GM18909 (cell line): ENCODE results near the gene KIF4A.
"Not testable (repeated sequence)": the region's sequence is repeated elsewhere in the genome, so short reads cannot be mapped to it uniquely, and the experiment has no call there.

Experiments
- ATAC-seq: cut with Tn5 transposase; IDR thresholded peaks from one replicate; pipeline ENCODE4 v1.9.1; 2021; ENCODE audit warnings: mild to moderate bottlenecking; ENCODE audit not compliant: unreplicated experiment, poor library complexity

Gene KIF4A

GRCh38 chrX:70289168-70289792 lies 624 bp upstream of the KIF4A start:
- no peak for ATAC-seq

DNA sequence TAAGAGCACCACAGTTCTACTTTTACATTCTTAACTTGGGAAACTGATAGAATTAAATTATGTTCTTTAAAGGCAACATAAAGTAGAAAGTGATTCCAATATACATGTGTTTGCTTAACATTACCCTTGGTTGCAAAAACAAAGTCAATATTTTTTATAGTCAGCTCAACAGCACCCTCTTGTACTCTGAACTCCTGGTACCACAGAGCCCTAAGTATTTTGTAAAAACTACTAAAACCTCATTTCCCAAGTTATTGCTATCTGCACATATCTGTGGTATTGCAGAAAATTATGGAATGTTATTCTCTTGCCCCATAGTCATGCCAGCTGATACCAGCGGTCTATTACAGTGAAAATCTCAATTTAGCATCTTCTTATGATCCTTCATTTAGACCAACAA lies 2.9 kb downstream of the KIF4A start:
- ATAC-seq, result no peak

DNA sequence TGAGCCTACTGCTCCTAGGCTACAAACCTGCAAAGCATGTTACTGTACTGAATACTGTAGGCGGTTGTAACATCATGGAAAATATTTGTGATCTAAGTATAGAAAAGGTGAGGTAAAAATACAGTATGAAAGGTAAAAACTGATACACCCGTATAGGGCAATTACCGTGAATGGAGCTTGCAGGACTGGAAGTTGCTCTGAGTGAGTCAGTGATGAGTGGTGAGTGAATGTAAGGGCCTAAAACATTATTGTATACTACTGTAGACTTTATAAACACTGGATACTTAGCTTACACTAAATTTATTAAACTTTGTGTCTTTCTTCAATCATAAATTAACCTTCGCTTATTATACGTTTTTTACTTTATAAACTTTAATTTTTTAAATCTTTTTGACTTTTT lies 3.7 kb downstream of the KIF4A start:
- no peak for ATAC-seq

- ATAC-seq, result no peak
Observed at GRCh38 chrX:70301716-70302115, 11.8 kb downstream of the KIF4A start.

DNA sequence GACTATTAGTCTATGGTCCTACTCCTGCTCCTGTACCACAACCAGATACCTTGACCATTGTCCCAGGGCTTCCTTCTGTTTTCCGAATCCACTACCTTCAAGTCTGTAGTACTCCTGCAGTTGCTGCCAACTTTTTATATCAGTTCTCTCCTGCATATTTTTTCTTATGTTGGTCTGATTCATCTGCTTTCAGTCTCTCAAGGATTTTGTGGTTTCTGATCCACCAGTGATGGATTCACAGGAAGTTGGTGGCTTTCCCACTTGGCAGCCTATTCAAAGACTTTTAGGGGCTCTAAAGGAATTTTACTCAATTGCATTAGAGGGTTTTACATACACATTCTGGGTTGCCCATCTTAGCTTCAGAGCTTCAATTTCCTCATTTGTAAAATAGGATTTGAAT lies 23.6 kb downstream of the KIF4A start:
- ATAC-seq, result no peak

GRCh38 chrX:70322784-70323183 lies 32.9 kb downstream of the KIF4A start:
- ATAC-seq, result no peak

DNA sequence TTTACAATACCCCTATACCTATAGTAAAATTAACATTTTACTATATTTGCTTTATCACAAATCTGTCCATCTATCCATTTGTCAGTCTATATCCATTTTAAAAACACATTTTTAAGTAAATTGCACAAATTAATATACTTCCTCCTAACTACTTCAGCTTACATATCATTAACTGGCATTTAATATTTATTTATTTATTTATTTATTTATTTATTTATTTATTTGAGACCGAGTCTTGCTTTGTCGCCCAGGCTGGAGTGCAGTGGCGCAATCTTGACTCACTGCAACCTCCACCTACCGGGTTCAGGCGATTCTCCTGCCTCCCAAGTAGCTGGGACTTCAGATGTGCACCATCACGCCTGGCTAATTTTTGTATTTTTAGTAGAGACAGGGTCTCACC lies 33.7 kb downstream of the KIF4A start:
- ATAC-seq, result not testable (repeated sequence)

DNA sequence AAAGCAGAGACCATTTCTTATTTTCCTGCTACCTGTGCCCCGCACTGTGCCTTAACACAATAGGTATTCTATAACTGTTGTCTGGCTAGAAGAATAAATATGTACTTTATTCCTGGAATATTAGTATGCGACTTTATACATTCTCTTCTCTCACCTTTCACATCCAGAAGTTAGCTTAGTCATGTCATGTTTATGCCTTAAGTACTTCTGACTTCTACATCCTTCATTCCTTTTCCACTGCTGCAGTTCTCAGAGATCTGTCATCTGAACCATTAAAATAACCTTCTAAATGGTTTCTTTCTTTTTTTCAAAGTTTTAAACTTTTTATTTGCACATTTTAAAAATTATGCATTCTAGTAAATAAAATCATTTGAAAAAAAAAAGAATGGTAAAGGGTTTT lies 34.4 kb downstream of the KIF4A start:
- no peak for ATAC-seq

DNA sequence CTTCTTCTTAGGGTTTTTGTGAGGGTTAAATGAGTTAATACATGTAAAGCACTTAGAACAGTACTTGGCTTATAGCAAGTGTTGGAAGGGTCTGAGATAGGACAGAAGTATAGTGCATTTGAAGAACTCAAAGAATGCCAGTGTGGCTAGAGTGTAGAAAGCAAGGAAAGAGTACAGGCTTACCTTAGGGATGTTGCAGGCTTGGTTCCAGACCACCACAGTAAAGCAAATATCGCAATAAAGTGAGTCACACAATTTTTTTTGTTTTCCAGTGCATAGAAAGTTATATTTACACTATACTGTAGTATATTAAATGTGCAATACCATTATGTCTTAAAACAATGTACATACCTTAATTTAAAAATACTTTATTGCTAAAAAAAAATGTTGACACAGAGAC lies 41.3 kb downstream of the KIF4A start:
- ATAC-seq, result no peak

GRCh38 chrX:70332600-70332999 lies 42.7 kb downstream of the KIF4A start:
- ATAC-seq, result no peak

DNA sequence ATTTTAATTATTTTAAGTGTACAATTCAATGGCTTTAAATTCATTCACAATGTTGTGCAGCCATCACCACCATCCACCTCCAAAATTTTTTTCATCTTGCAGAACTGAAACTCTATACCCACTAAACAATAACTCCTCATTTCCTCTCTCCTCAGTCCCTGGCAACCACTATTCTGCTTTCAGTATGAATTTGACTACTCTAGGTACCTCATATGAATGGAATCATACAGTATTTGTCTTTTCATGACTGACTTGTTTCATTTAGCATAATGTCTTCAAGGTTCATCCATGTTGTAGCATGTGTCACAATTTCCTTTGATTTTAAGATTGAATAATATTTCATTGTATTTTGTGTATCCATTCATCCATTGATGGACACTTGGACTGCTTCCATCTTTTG lies 46.9 kb downstream of the KIF4A start:
- peak; percentile 100 for ATAC-seq

DNA sequence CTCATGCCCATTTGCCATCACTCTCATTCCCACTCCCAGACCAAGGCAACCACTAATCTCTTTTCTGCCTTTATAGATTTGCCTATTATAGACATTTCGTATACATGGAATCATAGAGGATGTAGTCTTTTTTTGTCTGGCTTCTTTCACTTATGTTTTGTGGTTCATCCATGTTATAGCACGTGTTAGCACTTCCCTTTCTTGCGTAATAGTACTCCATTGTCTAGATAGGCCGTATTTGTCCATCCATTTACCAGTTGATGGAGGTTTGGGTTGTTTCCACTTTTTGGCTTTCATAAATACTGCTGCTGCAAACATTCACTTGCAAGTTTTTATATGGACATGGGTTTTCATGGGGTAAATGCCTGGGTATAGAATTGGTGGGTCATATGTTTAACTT lies 48.4 kb downstream of the KIF4A start:
- ATAC-seq, result no peak

DNA sequence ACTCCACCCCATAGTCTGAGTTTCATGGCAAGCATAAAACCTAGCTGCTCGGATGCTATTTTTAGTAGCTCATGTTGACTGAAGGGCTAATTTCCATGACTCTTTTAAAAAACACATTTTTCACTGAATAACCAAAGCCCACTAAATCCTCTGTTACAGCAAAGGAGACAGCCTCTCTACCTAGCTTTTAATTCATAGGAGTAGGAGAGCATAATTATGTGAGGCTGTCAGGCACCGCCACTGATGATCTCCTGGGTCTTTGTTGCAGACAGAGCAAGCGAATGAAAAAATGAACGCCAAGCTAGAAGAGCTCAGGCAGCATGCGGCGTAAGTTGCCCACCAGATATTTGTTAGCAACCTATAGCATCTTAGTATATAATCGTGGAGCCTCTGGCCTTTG lies 53.5 kb downstream of the KIF4A start:
- no peak for ATAC-seq

DNA sequence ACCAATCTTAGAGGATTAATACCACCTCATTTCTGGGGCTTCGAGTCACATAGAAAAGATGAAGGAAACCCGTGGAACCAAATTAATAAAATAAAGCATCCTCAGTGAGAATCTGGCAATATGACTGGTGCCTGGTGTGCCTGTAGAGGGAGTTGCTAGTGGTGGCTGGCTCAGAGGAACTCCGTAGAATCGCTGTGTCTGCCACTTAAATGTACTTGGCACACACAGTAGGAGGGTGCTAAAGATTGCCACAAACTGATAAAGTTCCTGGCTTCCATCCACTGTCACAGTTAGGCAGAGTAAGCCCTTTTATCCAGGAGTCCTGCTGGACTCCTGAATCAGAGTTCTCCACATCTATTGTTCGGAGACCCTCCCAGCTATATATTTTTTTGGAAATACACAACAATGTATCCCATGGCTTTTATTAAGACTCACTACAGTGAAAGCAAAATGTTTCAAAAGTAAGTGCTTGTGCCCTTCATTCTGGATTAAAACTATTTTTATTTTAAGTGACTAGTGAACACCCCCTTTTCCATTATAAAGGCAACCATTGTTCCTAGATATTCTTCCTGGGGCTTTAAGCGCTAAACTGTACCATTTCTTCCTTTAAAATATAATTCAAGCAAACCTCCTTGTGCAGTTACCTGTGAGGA lies 56.6 kb downstream of the KIF4A start:
- no peak for ATAC-seq

- not testable (repeated sequence) for ATAC-seq
Observed at GRCh38 chrX:70348825-70349224, 58.9 kb downstream of the KIF4A start.

GRCh38 chrX:70349367-70350125 lies 59.6 kb downstream of the KIF4A start:
- ATAC-seq, result not testable (repeated sequence)

DNA sequence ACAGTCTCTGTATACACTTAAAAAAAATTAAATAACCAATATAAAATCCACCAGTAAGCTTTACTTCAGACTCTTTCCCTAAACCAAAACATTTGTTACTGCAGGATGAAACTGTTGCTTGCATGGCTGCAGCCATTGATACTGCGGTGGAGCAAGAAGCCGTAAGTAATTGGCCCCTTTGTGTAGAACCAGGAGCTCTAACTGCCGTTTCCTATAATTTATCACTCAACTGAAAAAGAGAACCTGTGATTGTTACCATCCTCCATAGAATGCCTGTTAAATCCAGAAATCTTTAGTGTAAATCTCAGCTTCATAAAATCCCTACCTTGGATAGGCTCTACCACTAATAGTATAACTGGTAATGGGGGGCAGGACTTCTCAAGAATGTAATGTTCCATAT lies 62.6 kb downstream of the KIF4A start:
- ATAC-seq, result no peak

DNA sequence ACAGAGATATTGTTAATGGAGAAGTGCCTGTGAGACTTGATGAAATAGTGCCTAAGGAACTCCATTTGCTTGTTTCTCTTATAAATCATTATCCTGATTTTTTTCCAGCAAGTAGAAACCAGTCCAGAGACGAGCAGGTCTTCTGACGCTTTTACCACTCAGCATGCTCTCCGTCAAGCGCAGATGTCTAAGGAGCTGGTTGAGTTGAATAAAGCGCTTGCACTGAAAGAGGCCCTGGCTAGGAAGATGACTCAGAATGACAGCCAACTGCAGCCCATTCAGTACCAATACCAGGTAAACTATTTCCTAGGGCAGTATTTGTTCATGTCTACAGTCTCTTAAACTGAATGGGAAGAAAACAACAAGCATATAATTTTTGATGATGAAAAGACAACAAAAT lies 63.6 kb downstream of the KIF4A start:
- ATAC-seq, result no peak

- no peak for ATAC-seq
Observed at GRCh38 chrX:70354716-70355115, 64.8 kb downstream of the KIF4A start.

DNA sequence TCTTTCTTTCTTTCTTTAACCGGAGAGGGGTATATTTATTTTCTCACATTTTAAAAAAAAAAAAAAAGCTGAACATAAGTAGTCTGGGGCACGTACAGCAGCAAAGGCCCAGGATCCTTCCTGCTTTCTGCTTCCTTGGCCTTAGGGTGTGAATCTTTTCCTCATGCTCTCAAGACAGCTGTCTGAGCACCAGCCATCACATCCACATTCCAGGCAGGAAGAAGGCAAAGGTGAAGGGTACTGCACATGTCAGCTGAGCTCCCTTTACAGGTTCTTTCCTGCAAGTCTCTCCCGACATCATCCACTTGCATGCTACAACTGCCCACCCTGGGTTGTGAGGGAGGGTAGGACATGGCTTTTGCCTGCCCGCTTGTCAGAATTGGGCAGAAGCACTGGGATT lies 69.6 kb downstream of the KIF4A start:
- no peak for ATAC-seq

DNA sequence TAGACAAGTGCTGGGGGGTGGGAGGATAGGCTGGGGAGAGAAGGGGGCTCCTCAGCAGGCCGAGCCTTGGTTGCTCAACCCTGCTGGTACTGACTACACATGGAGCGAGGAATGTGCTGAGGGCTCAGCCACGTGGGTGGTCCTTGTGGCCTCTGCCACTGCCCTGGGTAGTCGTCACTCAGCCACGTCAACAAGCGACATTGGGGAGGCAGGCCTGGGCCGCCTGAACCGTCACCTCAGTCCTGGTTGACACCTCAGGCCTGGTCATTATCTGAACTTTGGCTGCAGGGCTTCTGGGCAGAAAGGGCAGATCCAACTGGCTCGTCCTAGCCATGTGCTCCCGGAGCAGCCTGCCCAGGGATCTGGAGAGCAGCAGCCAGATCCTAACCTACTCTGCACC lies 70.5 kb downstream of the KIF4A start:
- ATAC-seq, result no peak

GRCh38 chrX:70368731-70369130 lies 78.8 kb downstream of the KIF4A start:
- not testable (repeated sequence) for ATAC-seq
